ENCODE data around the gene CYP11A1.

The CYP11A1 gene

GRCh38 chr15:74322558-74323180, 44.8 kb downstream of the CYP11A1 start:
- POLR2A ChIA-PET (ENCODE audit: low non-redundant PET) = no interaction called here
- DNase-seq (ENCODE audit: low spot score) = peak; percentile 82
- H3K27ac ChIP-seq = no peak overlapping the region
- CTCF ChIA-PET = interaction anchor here (0.6 to 1.8 kb wide), 21 partner anchors 8 to 1884 kb away, joined by 3 to 11 read pairs (median 5); no protein-coding TSS in a partner anchor
- peak; percentile 94 for TF ChIP-seq CTCF (conservative IDR thresholded peaks at IDR 0.05; ENCODE audit: low read depth)

GRCh38 chr15:74320352-74321247, 46.8 kb downstream of the CYP11A1 start:
- CTCF ChIA-PET = interaction anchor here (0.5 to 1.9 kb wide), 33 partner anchors 10 to 1634 kb away, joined by 3 to 29 read pairs (median 4); partner anchors contain the start of gene ISLR2
- H3K27ac ChIP-seq = no peak overlapping the region
- peak; percentile 68 for TF ChIP-seq CTCF (conservative IDR thresholded peaks at IDR 0.05; ENCODE audit: low read depth)
- POLR2A ChIA-PET (ENCODE audit: low non-redundant PET) = no interaction called here
- DNase-seq (ENCODE audit: low spot score) = peak; percentile 30

DNA sequence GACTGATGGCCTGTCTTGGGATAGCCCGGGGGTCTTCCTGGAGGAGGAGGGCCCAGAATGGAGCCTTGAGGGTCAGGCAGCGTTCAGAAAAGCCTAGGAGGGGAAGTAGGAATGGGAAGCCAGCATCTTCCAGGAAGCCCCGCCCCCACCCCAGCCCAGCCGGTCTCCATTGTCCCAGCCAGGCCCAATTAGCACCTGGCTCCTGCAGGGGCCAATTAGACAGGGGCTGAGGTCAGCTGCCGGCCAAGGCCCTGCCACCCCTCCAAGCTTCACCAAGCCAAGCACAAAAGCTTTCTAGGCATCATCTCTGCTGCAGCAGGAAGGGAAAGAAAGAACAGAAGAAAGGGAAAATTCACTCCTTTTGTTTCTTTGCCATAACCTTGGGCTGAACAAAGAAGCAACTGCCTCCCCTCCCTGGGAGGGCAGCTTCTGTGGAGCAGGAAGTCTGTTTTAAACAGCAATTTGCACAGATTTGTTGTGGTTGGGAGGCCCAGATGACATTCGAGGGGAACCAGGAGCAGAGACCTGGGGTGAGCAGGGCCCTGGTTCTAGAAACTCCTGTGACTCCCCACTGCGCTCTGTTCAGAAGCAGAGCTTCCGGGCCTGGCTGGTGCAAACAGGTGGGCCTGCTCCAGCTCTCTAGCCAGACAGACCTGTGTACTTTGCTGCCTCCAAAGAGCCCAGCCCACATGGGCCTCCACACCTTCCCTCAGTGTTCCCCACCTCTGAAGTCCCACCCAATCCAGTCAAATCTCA, 47.7 kb downstream of the CYP11A1 start:
- no peak for DNase-seq (ENCODE audit: low spot score)
- no peak for TF ChIP-seq CTCF (conservative IDR thresholded peaks at IDR 0.05; ENCODE audit: low read depth)
- CTCF ChIA-PET = interaction anchor here (0.6 to 1.9 kb wide), 15 partner anchors 9 to 347 kb away, joined by 3 to 29 read pairs (median 5); partner anchors contain the start of gene ISLR2
- POLR2A ChIA-PET (ENCODE audit: low non-redundant PET) = interaction anchor here (0.6 kb wide), 1 partner anchor 181 kb away, joined by 3 read pairs; no protein-coding TSS in a partner anchor
- no peak overlapping the region for H3K27ac ChIP-seq

- CTCF ChIA-PET = interaction anchor here (0.7 kb wide), 1 partner anchor 264 kb away, joined by 3 read pairs; no protein-coding TSS in a partner anchor
- no peak for TF ChIP-seq CTCF (conservative IDR thresholded peaks at IDR 0.05; ENCODE audit: low read depth)
- no peak overlapping the region for H3K27ac ChIP-seq
- POLR2A ChIA-PET (ENCODE audit: low non-redundant PET) = interaction anchor here (0.6 kb wide), 1 partner anchor 181 kb away, joined by 3 read pairs; no protein-coding TSS in a partner anchor
- no peak for DNase-seq (ENCODE audit: low spot score)
Measured at GRCh38 chr15:74319138-74319460, 48.3 kb downstream of the CYP11A1 start.

DNA sequence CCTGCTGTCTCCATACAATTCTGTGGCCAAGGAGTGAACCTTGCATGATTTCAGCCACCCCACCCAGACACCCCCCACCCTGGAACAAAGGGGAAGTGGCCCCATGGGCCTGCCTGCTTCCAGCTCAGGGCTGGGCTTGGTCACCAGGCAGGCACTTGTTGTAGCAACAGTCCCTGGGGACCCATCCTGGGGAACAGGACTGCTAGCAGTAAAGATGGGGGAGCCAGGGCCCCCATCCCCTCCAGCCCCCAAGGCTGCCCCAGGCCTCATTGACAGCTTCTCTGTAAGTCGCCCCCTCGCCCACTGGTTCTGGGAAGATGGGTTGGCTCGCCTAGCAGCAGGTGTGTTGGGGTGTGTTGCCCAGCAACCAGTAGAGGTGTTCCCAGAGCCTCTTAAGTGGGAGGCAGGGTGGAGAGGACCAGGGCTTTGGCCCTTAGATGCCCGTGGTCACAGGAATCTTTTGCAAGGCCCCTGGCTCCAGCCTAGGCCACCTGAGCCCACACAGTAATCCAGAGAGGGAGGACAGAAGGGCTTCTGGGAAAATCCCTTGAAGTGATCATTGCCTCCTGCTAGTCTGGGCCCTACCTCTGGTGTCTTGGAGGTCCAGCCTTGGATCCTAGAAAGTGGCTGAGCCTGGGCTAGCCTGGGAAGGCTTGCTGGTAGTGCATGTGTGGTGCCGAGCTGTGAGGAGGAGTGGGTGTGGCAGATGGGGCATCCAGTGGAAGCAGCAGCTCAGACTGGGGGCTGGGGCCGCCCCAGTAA, 48.9 kb downstream of the CYP11A1 start:
- CTCF ChIA-PET = interaction anchor here (0.7 kb wide), 1 partner anchor 263 kb away, joined by 3 read pairs; no protein-coding TSS in a partner anchor
- DNase-seq (ENCODE audit: low spot score) = no peak
- POLR2A ChIA-PET (ENCODE audit: low non-redundant PET) = no interaction called here
- no peak overlapping the region for H3K27ac ChIP-seq
- TF ChIP-seq CTCF (conservative IDR thresholded peaks at IDR 0.05; ENCODE audit: low read depth) = no peak

Measured in RWPE1 (cell line).